ENCODE measurements around the gene CREB3.

GRCh38 chr9:35705372-35705771 lies 27.1 kb upstream of the CREB3 start:
- TF ChIP-seq CTCF (IDR thresholded peaks at IDR 0.05; ENCODE audit: borderline replicate concordance, extremely low read depth, low read length, poor library complexity, severe bottlenecking): no peak
- TF ChIP-seq EZH2 (IDR thresholded peaks at IDR 0.05; ENCODE audit: borderline replicate concordance, low read depth, low read length, severe bottlenecking): no peak

Data from DND-41 (cell line).